Prostate gland (tissue), 2 donors: ENCODE data around the gene ING5.

Experiments
- CTCF ChIP-seq, 4 experiments: fragments of 200-600 bp in 2 of 4; fragments of 450-650 bp in 2 of 4; sonication (generic) in 2 of 4; IDR thresholded peaks; 1 replicate in 3 of 4; 2 replicates in 1 of 4; pipeline ENCODE4 v1.5.1; 2016 to 2019; ENCODE audit warnings: antibody characterized with exemption in 4 of 4, mild to moderate bottlenecking in 2 of 4, moderate library complexity in 2 of 4
- POLR2A ChIP-seq: fragments of 450-650 bp; IDR thresholded peaks from one replicate; pipeline ENCODE4 v1.6.1; 2016; ENCODE audit warnings: antibody characterized with exemption, mild to moderate bottlenecking

- TF ChIP-seq CTCF (IDR thresholded peaks at IDR 0.05) = no peak
- TF ChIP-seq POLR2A = no peak
Observed at GRCh38 chr2:241689306-241689705, 12.5 kb upstream of the ING5 start.
